ENCODE measurements around the gene FKBP8.
"Not testable (repeated sequence)": the region's sequence is repeated elsewhere in the genome, so short reads cannot be mapped to it uniquely, and the experiment has no call there.

The FKBP8 gene

GRCh38 chr19:18558604-18559003 lies 15.2 kb upstream of the FKBP8 start:
- DNase-seq (ENCODE audit: low read depth, low spot score) = no peak

DNA sequence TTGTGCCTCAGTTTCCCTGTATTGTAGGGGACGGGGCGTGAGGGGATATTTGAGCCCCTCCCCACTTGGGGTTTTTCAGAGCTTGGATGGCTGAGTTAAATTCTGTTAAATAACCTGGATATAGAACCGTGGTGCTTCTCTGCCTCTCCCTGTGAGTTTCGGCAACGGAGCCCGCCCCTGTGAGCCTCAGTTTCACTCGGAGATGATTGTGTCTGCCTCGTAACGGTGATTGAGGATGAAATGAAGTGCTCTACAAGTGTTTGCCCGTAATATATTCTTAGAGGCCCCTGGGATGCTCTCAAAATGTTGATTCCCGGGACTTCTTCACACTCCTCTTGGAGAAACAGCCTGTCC lies 14.8 kb upstream of the FKBP8 start:
- DNase-seq (ENCODE audit: low read depth, low spot score) = no peak

- DNase-seq (ENCODE audit: low read depth, low spot score) = peak; percentile 92
Measured at GRCh38 chr19:18557411-18558201, 14.2 kb upstream of the FKBP8 start, which contains the start of gene KXD1. Gene KXD1, plus strand, starts transcription at chr19:18557870. Its CDS starts 4,187 bp downstream, at chr19:18562057.

GRCh38 chr19:18551631-18552030 lies 8.3 kb upstream of the FKBP8 start:
- no peak for DNase-seq (ENCODE audit: low read depth, low spot score)

- peak; percentile 86 for DNase-seq (ENCODE audit: low read depth, low spot score)
Measured at GRCh38 chr19:18543814-18544475, 572 bp upstream of the FKBP8 start.

DNA sequence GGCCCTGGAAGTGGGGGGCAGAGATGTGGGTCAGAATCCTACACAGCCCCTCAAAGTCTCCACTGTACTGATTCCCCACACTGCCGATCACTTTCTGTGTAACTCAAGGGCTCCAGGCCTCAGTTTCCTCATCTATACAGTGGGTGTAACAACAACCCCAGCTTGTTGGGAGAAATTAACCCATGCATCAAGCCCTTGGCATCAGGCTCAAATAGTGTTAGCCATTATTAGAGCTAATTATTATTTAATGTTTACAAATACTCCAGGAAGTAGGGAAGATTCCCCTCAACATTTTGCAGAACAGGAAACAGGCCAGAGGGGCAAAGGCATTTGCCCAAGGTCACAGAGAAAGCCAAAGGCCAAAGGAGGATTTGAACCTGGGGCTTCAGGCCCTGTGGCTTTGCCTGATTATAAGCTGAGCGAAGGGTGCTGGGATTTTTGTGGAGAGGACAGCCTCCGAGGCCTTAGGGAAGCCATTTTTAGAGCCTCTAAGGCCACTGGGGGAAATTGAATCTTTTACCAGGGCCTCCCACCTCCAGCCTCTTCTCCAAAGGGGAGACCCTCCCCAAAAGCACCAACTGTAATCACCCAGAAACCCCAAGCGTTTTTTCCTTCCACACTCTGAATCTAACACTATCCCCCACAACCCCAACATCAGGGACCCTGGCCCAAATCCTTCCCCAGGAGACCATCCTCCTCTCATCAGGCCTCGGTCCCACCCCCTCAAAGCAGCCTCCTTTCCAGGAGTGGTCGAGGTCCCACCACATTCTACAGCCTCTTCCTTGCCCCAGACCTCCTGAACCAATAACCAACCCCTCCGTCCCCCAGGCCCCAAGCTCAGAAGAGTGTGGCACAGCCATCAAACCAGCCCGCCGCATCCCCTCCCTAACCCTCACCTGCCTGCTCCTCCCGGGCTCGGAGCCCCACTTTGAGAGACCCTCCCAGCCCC lies 1.1 kb downstream of the FKBP8 start:
- no peak for DNase-seq (ENCODE audit: low read depth, low spot score)

GRCh38 chr19:18541258-18541991 lies 1.9 kb downstream of the FKBP8 start:
- DNase-seq (ENCODE audit: low read depth, low spot score) = no peak

GRCh38 chr19:18540200-18540599 lies 3.2 kb downstream of the FKBP8 start:
- not testable (repeated sequence) for DNase-seq (ENCODE audit: low read depth, low spot score)

DNA sequence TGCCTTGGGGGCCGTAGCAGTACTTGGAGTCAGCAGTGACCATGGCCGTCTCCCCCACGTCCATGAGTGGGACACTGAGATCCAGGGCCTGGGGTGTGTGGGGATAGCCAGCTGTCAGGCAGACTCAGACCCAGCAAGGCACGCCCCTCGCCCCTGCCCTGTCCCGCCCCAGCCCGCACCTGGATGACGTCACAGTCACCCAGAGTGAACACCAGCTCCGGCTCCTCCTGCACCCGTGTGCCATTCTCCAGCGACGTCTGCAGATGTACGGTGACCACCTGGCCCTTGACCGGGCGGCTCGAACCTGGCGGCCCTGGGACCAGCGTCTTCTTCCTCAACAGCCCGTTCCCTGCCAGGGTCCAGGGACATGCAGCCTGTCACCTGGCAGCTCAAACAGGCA lies 4.0 kb downstream of the FKBP8 start:
- no peak for DNase-seq (ENCODE audit: low read depth, low spot score)

DNA sequence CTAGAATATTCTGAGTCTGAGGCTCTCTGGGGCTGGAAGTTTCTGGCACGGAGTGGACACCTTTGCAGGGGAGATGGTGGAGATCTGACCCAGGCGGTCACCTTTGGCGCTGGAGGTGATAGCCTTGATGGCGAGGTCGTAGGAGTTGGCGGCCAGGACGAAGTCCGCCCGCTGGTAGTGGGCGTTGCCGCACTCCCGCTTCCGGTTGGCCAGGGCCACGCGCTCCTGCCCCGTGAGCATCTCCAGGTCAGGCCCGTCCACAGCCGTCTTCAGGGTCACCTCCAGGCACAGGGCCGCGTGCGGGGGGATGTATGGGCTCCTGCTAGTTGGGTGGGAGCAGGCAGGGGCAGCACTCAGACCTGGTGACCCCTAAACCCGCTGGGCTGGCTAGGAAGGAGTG lies 5.3 kb downstream of the FKBP8 start:
- no peak for DNase-seq (ENCODE audit: low read depth, low spot score)

DNA sequence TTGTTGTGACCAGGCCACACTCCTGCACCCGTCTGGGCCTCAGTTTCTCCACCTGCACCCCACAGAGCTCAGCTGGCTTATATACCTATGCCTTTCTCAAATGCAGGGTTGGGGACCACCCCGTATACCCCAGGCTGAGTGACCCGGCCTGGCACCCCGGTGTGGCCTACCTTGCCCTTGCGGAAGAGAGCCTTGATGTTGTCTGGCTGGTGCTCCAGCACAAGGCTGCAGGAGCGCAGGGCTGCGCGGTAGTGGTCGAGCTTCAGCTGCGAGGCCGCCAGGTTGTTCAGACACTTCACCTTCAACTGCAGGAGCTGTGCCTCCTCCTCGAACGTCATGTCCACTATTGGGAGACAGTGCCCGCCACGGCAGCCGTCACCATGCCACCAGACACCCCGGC lies 5.9 kb downstream of the FKBP8 start:
- DNase-seq (ENCODE audit: low read depth, low spot score) = no peak

DNA sequence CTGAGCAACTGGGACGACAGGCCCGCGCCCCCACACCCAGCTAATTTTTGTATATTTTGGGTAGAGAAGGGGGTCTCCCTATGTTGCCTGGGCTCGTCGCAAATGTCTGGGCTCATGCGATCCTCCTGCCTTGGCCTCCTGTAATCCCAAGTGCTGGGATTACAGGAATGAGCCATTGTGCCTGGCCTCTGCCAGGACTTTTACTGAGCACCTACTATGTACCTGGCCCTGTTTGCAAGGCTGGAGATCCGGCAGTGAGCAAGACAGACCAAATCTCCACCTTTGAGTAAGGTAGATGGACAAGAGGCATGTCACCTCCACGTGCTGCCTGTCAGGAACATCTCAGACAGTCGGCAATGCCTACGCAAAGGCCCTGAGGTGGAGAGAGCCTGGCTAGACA lies 6.9 kb downstream of the FKBP8 start:
- no peak for DNase-seq (ENCODE audit: low read depth, low spot score)

DNA sequence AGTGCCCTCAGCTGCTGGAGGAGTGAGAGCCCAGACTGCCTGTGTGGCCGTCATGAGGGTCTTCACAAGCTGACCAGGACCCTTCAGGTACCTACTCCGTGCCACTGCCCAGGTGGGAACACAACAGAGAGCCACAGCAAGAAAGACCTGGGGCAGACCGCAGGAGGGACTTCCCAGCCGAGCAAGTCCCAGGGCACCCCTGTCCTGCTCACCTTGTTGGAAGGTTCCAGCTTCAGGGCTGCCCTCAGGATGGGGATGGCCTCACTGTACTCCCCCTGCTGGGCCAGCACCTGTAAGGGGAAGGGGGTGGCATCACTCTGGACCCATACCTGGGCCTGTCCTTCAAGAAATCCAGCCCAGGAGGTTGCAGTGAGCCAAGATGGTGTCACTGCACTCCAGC lies 10.3 kb downstream of the FKBP8 start:
- DNase-seq (ENCODE audit: low read depth, low spot score) = no peak

DNA sequence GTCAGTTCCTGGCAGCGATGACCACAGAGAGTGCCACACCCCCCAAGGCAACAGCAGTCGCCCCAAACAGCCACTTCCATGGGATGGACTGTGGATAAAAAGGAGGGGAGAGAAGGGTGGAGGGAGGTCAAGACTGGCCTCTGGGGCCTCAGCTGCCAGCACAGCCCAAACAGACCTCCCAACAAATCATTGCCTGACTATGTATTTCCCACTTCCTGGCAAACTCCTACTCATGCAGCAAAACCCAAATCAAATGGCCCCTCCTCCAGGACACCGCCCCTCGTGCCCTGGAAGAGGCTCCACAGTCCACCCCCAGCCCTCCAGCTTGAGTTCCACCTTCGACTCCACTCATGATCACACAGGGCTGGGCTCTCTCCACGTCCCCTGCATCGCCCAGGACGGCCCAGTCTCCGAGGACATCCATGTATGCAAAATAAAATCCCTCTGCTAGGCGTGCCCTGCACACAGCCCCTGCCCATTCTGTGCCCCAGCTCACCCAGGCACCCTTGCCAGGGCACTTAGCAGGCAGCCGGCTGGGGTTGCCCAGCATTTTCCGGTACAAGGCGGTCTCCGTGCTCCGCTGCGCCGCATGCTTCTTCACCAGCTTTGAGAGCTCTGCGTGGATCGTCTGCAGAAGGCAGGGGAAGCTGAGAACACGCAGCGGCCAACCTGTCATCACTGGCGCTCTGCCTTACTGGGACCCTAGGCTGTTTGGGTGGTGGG lies 11.0 kb downstream of the FKBP8 start:
- DNase-seq (ENCODE audit: low read depth, low spot score) = no peak

GRCh38 chr19:18531485-18531884 lies 11.9 kb downstream of the FKBP8 start:
- no peak for DNase-seq (ENCODE audit: low read depth, low spot score)

DNA sequence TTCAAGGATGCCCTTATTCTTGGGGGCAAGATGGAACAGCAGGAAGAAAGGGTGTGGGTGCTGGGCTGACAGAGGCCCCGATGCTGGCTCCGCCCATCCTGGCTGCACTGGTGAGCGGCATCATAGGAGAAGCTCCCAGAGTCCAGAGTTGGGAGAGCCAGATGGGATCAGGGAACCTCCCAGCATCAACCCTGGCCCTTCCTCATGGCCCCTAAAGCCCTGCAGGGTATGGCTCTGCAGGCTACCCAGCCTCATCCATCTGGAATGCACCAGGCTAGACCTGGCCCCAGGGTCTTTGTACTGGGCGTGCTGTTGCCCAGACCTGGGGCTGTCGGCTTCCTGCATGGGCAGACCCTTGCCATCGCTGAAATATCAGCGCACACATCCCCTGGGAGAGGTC lies 13.6 kb downstream of the FKBP8 start:
- no peak for DNase-seq (ENCODE audit: low read depth, low spot score)

DNA sequence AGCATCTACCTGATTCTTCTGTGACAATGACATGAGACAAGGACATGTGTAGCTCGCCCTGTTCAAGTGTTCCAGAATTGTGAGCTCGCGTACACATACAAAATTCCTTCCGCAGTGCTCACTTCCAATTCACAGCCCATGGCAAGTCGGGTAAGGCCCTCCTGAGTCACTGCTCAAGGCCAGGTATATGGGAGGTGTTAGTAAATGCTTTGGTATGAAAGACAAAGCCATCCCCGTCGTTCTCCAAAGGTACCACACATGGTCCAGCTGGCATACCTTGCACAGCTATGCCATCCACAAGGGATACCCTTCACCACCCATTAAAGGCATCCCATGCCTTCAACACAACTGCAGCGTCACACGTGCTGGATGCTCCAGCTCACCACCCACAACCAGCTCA lies 17.1 kb downstream of the FKBP8 start:
- no peak for DNase-seq (ENCODE audit: low read depth, low spot score)

- peak; percentile 83 for DNase-seq (ENCODE audit: low read depth, low spot score)
Measured at GRCh38 chr19:18523841-18524240, 19.5 kb downstream of the FKBP8 start.

GRCh38 chr19:18522862-18523440 lies 20.4 kb downstream of the FKBP8 start:
- not testable (repeated sequence) for DNase-seq (ENCODE audit: low read depth, low spot score)

GRCh38 chr19:18522124-18522861 lies 21.1 kb downstream of the FKBP8 start:
- peak; percentile 100 for DNase-seq (ENCODE audit: low read depth, low spot score)

Data from ELF-1 (cell line).